H1 (cell line): ENCODE measurements around the gene DUXB. TPM values are rescaled to one million over a fixed set of nuclear protein-coding genes. Genes with fewer than 3 reads are reported as not detected.
A peak's percentile ranks its signal among the peaks of the same experiment; 100 is the strongest.

Source experiments
- CHD1 ChIP-seq: IDR thresholded peaks from 2 replicates; pipeline ENCODE4 v1.6.1; 2012; ENCODE audit warnings: low read depth, low read length, improper control_type of control experiment
- CREB1 ChIP-seq: IDR thresholded peaks from 2 replicates; pipeline ENCODE4 v1.6.1; 2012; ENCODE audit warnings: inconsistent platforms
- FOSL1 ChIP-seq: IDR thresholded peaks from 2 replicates; pipeline ENCODE4 v1.6.1; 2011; ENCODE audit warnings: mild to moderate bottlenecking, low read depth, low read length, moderate library complexity; ENCODE audit not compliant: insufficient read depth
- SRF ChIP-seq: IDR thresholded peaks from 2 replicates; pipeline ENCODE4 v1.6.1; 2011; ENCODE audit warnings: mild to moderate bottlenecking, low read depth, low read length, moderate library complexity
- SUZ12 ChIP-seq: fragments of 200-600 bp; sonication (generic); IDR thresholded peaks from 2 replicates; pipeline ENCODE4 v1.6.1; 2012; ENCODE audit warnings: mild to moderate bottlenecking, inconsistent platforms, low read length, moderate library complexity, mixed read lengths
- YY1 ChIP-seq: IDR thresholded peaks from 2 replicates; pipeline ENCODE4 v1.6.1; 2011; ENCODE audit warnings: low read depth, mild to moderate bottlenecking, low read length
- ZNF274 ChIP-seq: IDR thresholded peaks from 2 replicates; pipeline ENCODE4 v1.7.0; 2012; ENCODE audit warnings: low read length, borderline replicate concordance; ENCODE audit errors: extremely low read depth
- polyA plus RNA-seq, 7 experiments: library from polyadenylated mRNA; depleted of rRNA in 3 of 7; stranded (reverse) in 5 of 7; unstranded in 2 of 7; fragments of >200 nt in 5 of 7; fragments of 200-250 nt in 2 of 7; gene quantifications; 1 replicate in 5 of 7; 2 replicates in 1 of 7; 4 replicates in 1 of 7; pipeline versions ENCODE4 v1.2.1 to v1.2.3, GENCODE V29; 2011 to 2013; ENCODE audit warnings: missing spikeins in 2 of 7, mixed read lengths in 2 of 7
- total RNA-seq: library from RNA; stranded (reverse); fragmentation: NEBNext Ultra II Directional; extraction: Animal tissue kit (Norgen Biotek cat#: 25700); gene quantifications from 2 replicates; pipeline ENCODE4 v1.2.1, GENCODE V29; 2021
- TF ChIP-seq, protein P1 (sequence below): fragments of 300-600 bp; sonication (generic); IDR thresholded peaks from 2 replicates; pipeline ENCODE4 v1.7.1; 2012; ENCODE audit warnings: low read length, moderate library complexity, mild to moderate bottlenecking, inconsistent platforms; ENCODE audit not compliant: insufficient replicate concordance
- TF ChIP-seq, protein P2 (sequence below): IDR thresholded peaks from 2 replicates; pipeline ENCODE4 v1.6.1; 2012; ENCODE audit warnings: inconsistent platforms

The DUXB gene
- total and polyA plus RNA-seq, 2 of the 8 experiments (the other 6 are each of a cell fraction or from before 2014, with no cell fraction given) = not detected

DNA sequence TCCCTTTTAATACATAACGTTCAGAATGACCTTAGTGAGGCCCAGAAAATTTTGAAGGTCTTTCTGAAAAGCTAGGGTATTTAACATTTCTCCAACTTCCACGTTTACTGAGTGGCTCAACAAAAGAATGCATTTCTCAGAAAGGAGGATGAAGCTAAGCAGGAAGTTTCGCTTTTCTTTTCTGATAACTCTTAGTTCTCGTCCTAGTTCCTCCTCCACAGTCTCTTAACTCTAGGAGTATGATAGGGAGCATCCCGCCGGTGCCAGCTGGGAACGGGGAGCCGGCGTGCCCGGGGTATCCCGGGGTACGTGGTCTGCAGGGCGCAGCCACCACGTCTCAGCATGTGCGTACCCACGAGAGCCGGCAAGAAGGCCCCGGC lies 54.2 kb downstream of the DUXB start (continued):
- TF ChIP-seq, protein P1, sequence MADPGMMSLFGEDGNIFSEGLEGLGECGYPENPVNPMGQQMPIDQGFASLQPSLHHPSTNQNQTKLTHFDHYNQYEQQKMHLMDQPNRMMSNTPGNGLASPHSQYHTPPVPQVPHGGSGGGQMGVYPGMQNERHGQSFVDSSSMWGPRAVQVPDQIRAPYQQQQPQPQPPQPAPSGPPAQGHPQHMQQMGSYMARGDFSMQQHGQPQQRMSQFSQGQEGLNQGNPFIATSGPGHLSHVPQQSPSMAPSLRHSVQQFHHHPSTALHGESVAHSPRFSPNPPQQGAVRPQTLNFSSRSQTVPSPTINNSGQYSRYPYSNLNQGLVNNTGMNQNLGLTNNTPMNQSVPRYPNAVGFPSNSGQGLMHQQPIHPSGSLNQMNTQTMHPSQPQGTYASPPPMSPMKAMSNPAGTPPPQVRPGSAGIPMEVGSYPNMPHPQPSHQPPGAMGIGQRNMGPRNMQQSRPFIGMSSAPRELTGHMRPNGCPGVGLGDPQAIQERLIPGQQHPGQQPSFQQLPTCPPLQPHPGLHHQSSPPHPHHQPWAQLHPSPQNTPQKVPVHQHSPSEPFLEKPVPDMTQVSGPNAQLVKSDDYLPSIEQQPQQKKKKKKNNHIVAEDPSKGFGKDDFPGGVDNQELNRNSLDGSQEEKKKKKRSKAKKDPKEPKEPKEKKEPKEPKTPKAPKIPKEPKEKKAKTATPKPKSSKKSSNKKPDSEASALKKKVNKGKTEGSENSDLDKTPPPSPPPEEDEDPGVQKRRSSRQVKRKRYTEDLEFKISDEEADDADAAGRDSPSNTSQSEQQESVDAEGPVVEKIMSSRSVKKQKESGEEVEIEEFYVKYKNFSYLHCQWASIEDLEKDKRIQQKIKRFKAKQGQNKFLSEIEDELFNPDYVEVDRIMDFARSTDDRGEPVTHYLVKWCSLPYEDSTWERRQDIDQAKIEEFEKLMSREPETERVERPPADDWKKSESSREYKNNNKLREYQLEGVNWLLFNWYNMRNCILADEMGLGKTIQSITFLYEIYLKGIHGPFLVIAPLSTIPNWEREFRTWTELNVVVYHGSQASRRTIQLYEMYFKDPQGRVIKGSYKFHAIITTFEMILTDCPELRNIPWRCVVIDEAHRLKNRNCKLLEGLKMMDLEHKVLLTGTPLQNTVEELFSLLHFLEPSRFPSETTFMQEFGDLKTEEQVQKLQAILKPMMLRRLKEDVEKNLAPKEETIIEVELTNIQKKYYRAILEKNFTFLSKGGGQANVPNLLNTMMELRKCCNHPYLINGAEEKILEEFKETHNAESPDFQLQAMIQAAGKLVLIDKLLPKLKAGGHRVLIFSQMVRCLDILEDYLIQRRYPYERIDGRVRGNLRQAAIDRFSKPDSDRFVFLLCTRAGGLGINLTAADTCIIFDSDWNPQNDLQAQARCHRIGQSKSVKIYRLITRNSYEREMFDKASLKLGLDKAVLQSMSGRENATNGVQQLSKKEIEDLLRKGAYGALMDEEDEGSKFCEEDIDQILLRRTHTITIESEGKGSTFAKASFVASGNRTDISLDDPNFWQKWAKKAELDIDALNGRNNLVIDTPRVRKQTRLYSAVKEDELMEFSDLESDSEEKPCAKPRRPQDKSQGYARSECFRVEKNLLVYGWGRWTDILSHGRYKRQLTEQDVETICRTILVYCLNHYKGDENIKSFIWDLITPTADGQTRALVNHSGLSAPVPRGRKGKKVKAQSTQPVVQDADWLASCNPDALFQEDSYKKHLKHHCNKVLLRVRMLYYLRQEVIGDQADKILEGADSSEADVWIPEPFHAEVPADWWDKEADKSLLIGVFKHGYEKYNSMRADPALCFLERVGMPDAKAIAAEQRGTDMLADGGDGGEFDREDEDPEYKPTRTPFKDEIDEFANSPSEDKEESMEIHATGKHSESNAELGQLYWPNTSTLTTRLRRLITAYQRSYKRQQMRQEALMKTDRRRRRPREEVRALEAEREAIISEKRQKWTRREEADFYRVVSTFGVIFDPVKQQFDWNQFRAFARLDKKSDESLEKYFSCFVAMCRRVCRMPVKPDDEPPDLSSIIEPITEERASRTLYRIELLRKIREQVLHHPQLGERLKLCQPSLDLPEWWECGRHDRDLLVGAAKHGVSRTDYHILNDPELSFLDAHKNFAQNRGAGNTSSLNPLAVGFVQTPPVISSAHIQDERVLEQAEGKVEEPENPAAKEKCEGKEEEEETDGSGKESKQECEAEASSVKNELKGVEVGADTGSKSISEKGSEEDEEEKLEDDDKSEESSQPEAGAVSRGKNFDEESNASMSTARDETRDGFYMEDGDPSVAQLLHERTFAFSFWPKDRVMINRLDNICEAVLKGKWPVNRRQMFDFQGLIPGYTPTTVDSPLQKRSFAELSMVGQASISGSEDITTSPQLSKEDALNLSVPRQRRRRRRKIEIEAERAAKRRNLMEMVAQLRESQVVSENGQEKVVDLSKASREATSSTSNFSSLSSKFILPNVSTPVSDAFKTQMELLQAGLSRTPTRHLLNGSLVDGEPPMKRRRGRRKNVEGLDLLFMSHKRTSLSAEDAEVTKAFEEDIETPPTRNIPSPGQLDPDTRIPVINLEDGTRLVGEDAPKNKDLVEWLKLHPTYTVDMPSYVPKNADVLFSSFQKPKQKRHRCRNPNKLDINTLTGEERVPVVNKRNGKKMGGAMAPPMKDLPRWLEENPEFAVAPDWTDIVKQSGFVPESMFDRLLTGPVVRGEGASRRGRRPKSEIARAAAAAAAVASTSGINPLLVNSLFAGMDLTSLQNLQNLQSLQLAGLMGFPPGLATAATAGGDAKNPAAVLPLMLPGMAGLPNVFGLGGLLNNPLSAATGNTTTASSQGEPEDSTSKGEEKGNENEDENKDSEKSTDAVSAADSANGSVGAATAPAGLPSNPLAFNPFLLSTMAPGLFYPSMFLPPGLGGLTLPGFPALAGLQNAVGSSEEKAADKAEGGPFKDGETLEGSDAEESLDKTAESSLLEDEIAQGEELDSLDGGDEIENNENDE = no peak
- no peak for TF ChIP-seq YY1
- no peak for TF ChIP-seq SRF
- TF ChIP-seq, protein P2, sequence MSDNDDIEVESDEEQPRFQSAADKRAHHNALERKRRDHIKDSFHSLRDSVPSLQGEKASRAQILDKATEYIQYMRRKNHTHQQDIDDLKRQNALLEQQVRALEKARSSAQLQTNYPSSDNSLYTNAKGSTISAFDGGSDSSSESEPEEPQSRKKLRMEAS = peak; percentile 28; the same call in 1 of the 2 replicates
- TF ChIP-seq SUZ12 = no peak
- TF ChIP-seq CHD1 = peak; percentile 63; the same call in 1 of the 2 replicates
- no peak for TF ChIP-seq ZNF274
- no peak for TF ChIP-seq CREB1
- no peak for TF ChIP-seq FOSL1
